ENCODE data around the gene TCEA2. TPM values are rescaled to one million over a fixed set of nuclear protein-coding genes. Genes with fewer than 3 reads are reported as not detected.

Gene TCEA2
- total and polyA plus RNA-seq, 2 of the 13 experiments (the other 11 are each of a cell fraction or from before 2014, with no cell fraction given) = 28.1 to 33.7 TPM

GRCh38 chr20:64069614-64070243 is 6.7 kb downstream of the TCEA2 start (continued):
- TF ChIP-seq, protein P1, sequence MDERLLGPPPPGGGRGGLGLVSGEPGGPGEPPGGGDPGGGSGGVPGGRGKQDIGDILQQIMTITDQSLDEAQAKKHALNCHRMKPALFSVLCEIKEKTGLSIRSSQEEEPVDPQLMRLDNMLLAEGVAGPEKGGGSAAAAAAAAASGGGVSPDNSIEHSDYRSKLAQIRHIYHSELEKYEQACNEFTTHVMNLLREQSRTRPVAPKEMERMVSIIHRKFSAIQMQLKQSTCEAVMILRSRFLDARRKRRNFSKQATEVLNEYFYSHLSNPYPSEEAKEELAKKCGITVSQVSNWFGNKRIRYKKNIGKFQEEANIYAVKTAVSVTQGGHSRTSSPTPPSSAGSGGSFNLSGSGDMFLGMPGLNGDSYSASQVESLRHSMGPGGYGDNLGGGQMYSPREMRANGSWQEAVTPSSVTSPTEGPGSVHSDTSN (CRISPR knock-in tag; IDR thresholded peaks at IDR 0.05) = no peak
- no peak for TF ChIP-seq ZNF18 (CRISPR knock-in tag; IDR thresholded peaks at IDR 0.05; ENCODE audit: insufficient replicate concordance)
- TF ChIP-seq RELA (CRISPR knock-in tag; IDR thresholded peaks at IDR 0.05) = 0 out of 2 replicates have a peak, but pooled peaks have one; percentile 70
- TF ChIP-seq ZNF276 (CRISPR knock-in tag; IDR thresholded peaks at IDR 0.05; ENCODE audit: low read depth) = 0 out of 2 replicates have a peak, but pooled peaks have one; percentile 36
- no peak for TF ChIP-seq KAT2B (IDR thresholded peaks at IDR 0.05; ENCODE audit: borderline replicate concordance, low read depth, low read length)
- TF ChIP-seq PHF8 (CRISPR knock-in tag; IDR thresholded peaks at IDR 0.05) = peak; percentile 43
- TF ChIP-seq ZSCAN21 (CRISPR knock-in tag; IDR thresholded peaks at IDR 0.05; ENCODE audit: borderline replicate concordance) = no peak
- TF ChIP-seq ATF1 (CRISPR knock-in tag; IDR thresholded peaks at IDR 0.05) = no peak
- TF ChIP-seq STAG1 (CRISPR knock-in tag; IDR thresholded peaks at IDR 0.05) = peak; percentile 79
- TF ChIP-seq ZNF570 (CRISPR knock-in tag; IDR thresholded peaks at IDR 0.05; ENCODE audit: borderline replicate concordance) = no peak
- no peak for TF ChIP-seq KMT2A (CRISPR knock-in tag; IDR thresholded peaks at IDR 0.05)
- peak; percentile 55; the same call in 1 of the 2 replicates for TF ChIP-seq ZFYVE20 (CRISPR knock-in tag; IDR thresholded peaks at IDR 0.05; ENCODE audit: borderline replicate concordance, low read depth)
- TF ChIP-seq KLF6 (CRISPR knock-in tag; IDR thresholded peaks at IDR 0.05) = no peak
- no peak; the same call in 1 of the 2 replicates for TF ChIP-seq MYC (CRISPR knock-in tag; IDR thresholded peaks at IDR 0.05; ENCODE audit: borderline replicate concordance)
- TF ChIP-seq TERF1 (CRISPR knock-in tag; IDR thresholded peaks at IDR 0.05) = no peak
- no peak for TF ChIP-seq CHCHD3 (CRISPR knock-in tag; IDR thresholded peaks at IDR 0.05)
- no peak for TF ChIP-seq ZSCAN29 (CRISPR knock-in tag; conservative IDR thresholded peaks at IDR 0.05)
- TF ChIP-seq SP2 (CRISPR knock-in tag; IDR thresholded peaks at IDR 0.05) = no peak; the same call in 1 of the 2 replicates
- TF ChIP-seq, protein P2, sequence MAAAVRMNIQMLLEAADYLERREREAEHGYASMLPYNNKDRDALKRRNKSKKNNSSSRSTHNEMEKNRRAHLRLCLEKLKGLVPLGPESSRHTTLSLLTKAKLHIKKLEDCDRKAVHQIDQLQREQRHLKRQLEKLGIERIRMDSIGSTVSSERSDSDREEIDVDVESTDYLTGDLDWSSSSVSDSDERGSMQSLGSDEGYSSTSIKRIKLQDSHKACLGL (CRISPR knock-in tag; IDR thresholded peaks at IDR 0.05) = peak; percentile 79
- TF ChIP-seq, protein P3, sequence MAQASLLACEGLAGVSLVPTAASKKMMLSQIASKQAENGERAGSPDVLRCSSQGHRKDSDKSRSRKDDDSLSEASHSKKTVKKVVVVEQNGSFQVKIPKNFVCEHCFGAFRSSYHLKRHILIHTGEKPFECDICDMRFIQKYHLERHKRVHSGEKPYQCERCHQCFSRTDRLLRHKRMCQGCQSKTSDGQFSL (CRISPR knock-in tag; IDR thresholded peaks at IDR 0.05) = no peak
- no peak for TF ChIP-seq POLR2AphosphoS2 (IDR thresholded peaks at IDR 0.05; ENCODE audit: low read depth, low read length)
- no peak for TF ChIP-seq DNMT3B (CRISPR knock-in tag; conservative IDR thresholded peaks at IDR 0.05)
- TF ChIP-seq HMGA1 (CRISPR knock-in tag; conservative IDR thresholded peaks at IDR 0.05) = no peak
- TF ChIP-seq PLRG1 (conservative IDR thresholded peaks at IDR 0.05) = no peak
